HepG2 (cell line): Measurements from ENCODE around the gene CAPN9. TPM values are rescaled to one million over a fixed set of nuclear protein-coding genes. Genes with fewer than 3 reads are reported as not detected.

ENCODE experiments used
- ATAC-seq: fragments of 200-7000 bp; cut with Tn5 transposase; 3 replicates; pipeline ENCODE4 v1.9.1; 2020; ENCODE audit warnings: mild to moderate bottlenecking, moderate library complexity
- BruUV-seq: library from RNA; stranded (reverse); fragments of 400-500 nt; replicated peaks from 2 replicates; lab custom pipeline; 2021; lab: Mats Ljungman, UMichigan
- CTCF ChIA-PET: fragments of 300-600 bp; formaldehyde crosslinking; extraction: SDS; loops from one replicate; lab custom pipeline; 2021; ENCODE audit warnings: low total read pairs, inconsistent platforms, low intra/inter-chr PET ratio; lab: Yijun Ruan, JAX
- POLR2A ChIA-PET: fragments of 350-600 bp; sonication (Branson Sonifier 250); formaldehyde crosslinking; loops from one replicate; lab custom pipeline; 2020; ENCODE audit warnings: antibody characterized with exemption, inconsistent platforms; lab: Yijun Ruan, JAX
- DNase-seq: peaks from one replicate; pipeline ENCODE4 v3.0.0-alpha.2; 2015; ENCODE audit warnings: low spot score
- FAIRE-seq: peaks from 3 replicates; lab custom pipeline; 2011; peaks lifted over from hg19 to GRCh38; lab: Jason Lieb, UNC
- H2AFZ ChIP-seq: one replicate; pipeline ENCODE4 v1.6.1; 2011; ENCODE audit warnings: low read length, inconsistent platforms
- H3K27ac ChIP-seq: fragments of 300-600 bp; 3 replicates; pipeline ENCODE4 v1.8.0; 2011; ENCODE audit warnings: mixed run types, mild to moderate bottlenecking, mixed read lengths, low read length, inconsistent platforms; ENCODE audit not compliant: insufficient read depth; ENCODE audit errors: extremely low read length
- H3K27me3 ChIP-seq, 2 experiments: fragments of 200-600 bp in 1 of 2; 2 replicates in 1 of 2; 3 replicates in 1 of 2; pipeline versions ENCODE4 v1.6.0 to v1.8.0; 2011; ENCODE audit warnings: low read length in 2 of 2, mild to moderate bottlenecking in 2 of 2, moderate library complexity in 2 of 2, inconsistent platforms in 1 of 2; ENCODE audit not compliant: insufficient read depth in 2 of 2, control insufficient read depth in 1 of 2
- H3K36me3 ChIP-seq, 2 experiments: fragments of 200-600 bp in 1 of 2; replicated peaks in 1 of 2; 2 replicates in 1 of 2; 3 replicates in 1 of 2; pipeline versions ENCODE4 v1.5.1 to v1.8.0; 2011; ENCODE audit warnings: low read length in 2 of 2, inconsistent platforms in 1 of 2; ENCODE audit not compliant: insufficient read depth in 2 of 2, control insufficient read depth in 1 of 2
- H3K4me1 ChIP-seq: 2 replicates; pipeline ENCODE4 v1.5.1; 2012; ENCODE audit warnings: low read length, inconsistent platforms; ENCODE audit not compliant: insufficient read depth
- H3K4me2 ChIP-seq: 2 replicates; pipeline ENCODE4 v1.6.0; 2011; ENCODE audit warnings: low read depth, low read length, inconsistent platforms
- H3K4me3 ChIP-seq, 3 experiments: fragments of 200-600 bp in 1 of 3; sonication (generic), shearing (Covaris generic) in 1 of 3; replicated peaks in 1 of 3; 2 replicates each; pipeline ENCODE4 v1.5.1; 2011 to 2016; ENCODE audit warnings: low read length in 3 of 3, inconsistent platforms in 2 of 3, low read depth in 2 of 3, mild to moderate bottlenecking in 2 of 3, control low read depth in 1 of 3, mixed read lengths in 1 of 3; ENCODE audit not compliant: insufficient read depth in 1 of 3
- H3K79me2 ChIP-seq: one replicate; pipeline ENCODE4 v1.6.1; 2011; ENCODE audit warnings: low read length, inconsistent platforms; ENCODE audit not compliant: insufficient read depth
- H3K9ac ChIP-seq: 2 replicates; pipeline ENCODE4 v1.6.0; 2011; ENCODE audit warnings: mild to moderate bottlenecking, low read depth, low read length, inconsistent platforms; ENCODE audit not compliant: insufficient read depth
- H3K9me3 ChIP-seq: 2 replicates; pipeline ENCODE4 v1.5.1; 2012; ENCODE audit warnings: mild to moderate bottlenecking, low read length
- H4K20me1 ChIP-seq: 2 replicates; pipeline ENCODE4 v1.6.0; 2011; ENCODE audit warnings: inconsistent platforms, mild to moderate bottlenecking, low read length, moderate library complexity; ENCODE audit not compliant: insufficient read depth
- CCDC6 ChIP-seq: sonication (generic); formaldehyde crosslinking; IDR thresholded peaks from 2 replicates; pipeline ENCODE4 v1.8.1; 2022; ENCODE audit warnings: mild to moderate bottlenecking, missing genetic modification reagents, moderate library complexity
- GLI4 ChIP-seq: sonication (generic); formaldehyde crosslinking; IDR thresholded peaks from 2 replicates; pipeline ENCODE4 v1.5.1; 2020; ENCODE audit warnings: missing genetic modification reagents, mild to moderate bottlenecking, moderate library complexity, borderline replicate concordance
- JUN ChIP-seq: sonication (generic); formaldehyde crosslinking; IDR thresholded peaks from 2 replicates; pipeline ENCODE4 v1.4.0; 2020; ENCODE audit warnings: mild to moderate bottlenecking, missing genetic modification reagents
- NCOA5 ChIP-seq: sonication (generic); formaldehyde crosslinking; IDR thresholded peaks from 2 replicates; pipeline ENCODE4 v1.4.0; 2020; ENCODE audit warnings: missing genetic modification reagents
- NPAS2 ChIP-seq: sonication (generic); formaldehyde crosslinking; IDR thresholded peaks from 2 replicates; pipeline ENCODE4 v1.8.0; 2022; ENCODE audit warnings: mild to moderate bottlenecking, missing genetic modification reagents, borderline replicate concordance
- RBM39 ChIP-seq: fragments of 200-400 bp; formaldehyde crosslinking; IDR thresholded peaks from one replicate; pipeline ENCODE4 v1.6.1; 2018; ENCODE audit warnings: antibody characterized with exemption, mild to moderate bottlenecking, low read depth, low read length; ENCODE audit not compliant: poor library complexity, severe bottlenecking
- SP2 ChIP-seq: sonication (generic); formaldehyde crosslinking; IDR thresholded peaks from 2 replicates; pipeline ENCODE4 v1.5.1; 2020; ENCODE audit warnings: mild to moderate bottlenecking, missing genetic modification reagents
- SRSF4 ChIP-seq: fragments of 200-400 bp; formaldehyde crosslinking; IDR thresholded peaks from one replicate; pipeline ENCODE4 v1.6.1; 2018; ENCODE audit warnings: mild to moderate bottlenecking, low read depth, low read length, moderate library complexity; ENCODE audit not compliant: poor library complexity, severe bottlenecking
- TRIM24 ChIP-seq: sonication (generic); formaldehyde crosslinking; IDR thresholded peaks from 2 replicates; pipeline ENCODE4 v1.8.0; 2022; ENCODE audit warnings: mild to moderate bottlenecking, missing genetic modification reagents
- ZNF263 ChIP-seq: sonication (generic); formaldehyde crosslinking; IDR thresholded peaks from 2 replicates; pipeline ENCODE4 v1.4.0; 2020; ENCODE audit warnings: missing genetic modification reagents
- ZNF350 ChIP-seq: sonication (generic); formaldehyde crosslinking; IDR thresholded peaks from 2 replicates; pipeline ENCODE4 v1.4.0; 2020; ENCODE audit warnings: mild to moderate bottlenecking, low read depth, missing genetic modification reagents, borderline replicate concordance
- ZNF382 ChIP-seq: sonication (generic); formaldehyde crosslinking; IDR thresholded peaks from 2 replicates; pipeline ENCODE4 v1.5.0; 2020; ENCODE audit warnings: missing genetic modification reagents, mild to moderate bottlenecking, borderline replicate concordance
- ZNF44 ChIP-seq: sonication (generic); formaldehyde crosslinking; IDR thresholded peaks from 2 replicates; pipeline ENCODE4 v1.5.1; 2020; ENCODE audit warnings: mild to moderate bottlenecking, missing genetic modification reagents
- ZNF496 ChIP-seq: sonication (generic); formaldehyde crosslinking; IDR thresholded peaks from 2 replicates; pipeline ENCODE4 v1.8.1; 2023; ENCODE audit warnings: mild to moderate bottlenecking, moderate library complexity, missing genetic modification reagents; ENCODE audit not compliant: insufficient replicate concordance
- ZNF546 ChIP-seq: sonication (generic); formaldehyde crosslinking; conservative IDR thresholded peaks from 2 replicates; pipeline ENCODE4 v1.8.1; 2023; ENCODE audit warnings: mild to moderate bottlenecking, missing genetic modification reagents
- ZNF556 ChIP-seq: sonication (generic); formaldehyde crosslinking; IDR thresholded peaks from 2 replicates; pipeline ENCODE4 v1.4.0; 2020; ENCODE audit warnings: mild to moderate bottlenecking, missing genetic modification reagents, borderline replicate concordance
- ZNF570 ChIP-seq: sonication (generic); formaldehyde crosslinking; IDR thresholded peaks from 2 replicates; pipeline ENCODE4 v1.4.0; 2020; ENCODE audit warnings: mild to moderate bottlenecking, missing genetic modification reagents, borderline replicate concordance
- ZNF616 ChIP-seq: sonication (generic); formaldehyde crosslinking; IDR thresholded peaks from 2 replicates; pipeline ENCODE4 v1.5.0; 2020; ENCODE audit warnings: low read depth, mild to moderate bottlenecking, missing genetic modification reagents
- ZNF766 ChIP-seq: sonication (generic); formaldehyde crosslinking; IDR thresholded peaks from 2 replicates; pipeline ENCODE4 v1.5.0; 2020; ENCODE audit warnings: missing genetic modification reagents, borderline replicate concordance
- ZNF772 ChIP-seq: sonication (generic); formaldehyde crosslinking; IDR thresholded peaks from 2 replicates; pipeline ENCODE4 v1.5.0; 2020; ENCODE audit warnings: mild to moderate bottlenecking, missing genetic modification reagents
- WGBS: methylation state at CpG from one replicate; pipeline ENCODE4 v1.1.6; 2017; ENCODE audit warnings: low lambda C conversion rate; 5-methylcytosine and 5-hydroxymethylcytosine counted together
- in situ Hi-C: cut with HindIII; loops from 2 replicates; pipeline ENCODE4 v1.10.0; 2017; ENCODE audit warnings: low pct_unique_long_range_greater_than_20kb; ENCODE audit not compliant: extremely low pct_ligation_motif_present
- intact Hi-C: fragments of 100-400 bp; cut with micrococcal nuclease; formaldehyde crosslinking; loops from one replicate; pipeline ENCODE4 v1.10.0; 2022; ENCODE audit not compliant: unreplicated experiment
- polyA plus RNA-seq, 8 experiments: library from polyadenylated mRNA; depleted of rRNA in 3 of 8; stranded (reverse) in 7 of 8; unstranded in 1 of 8; fragments of >200 nt; fragmentation: Illumina TruSeq in 4 of 8; extraction: Trizol in 4 of 8; gene quantifications; 2 replicates each; pipeline versions ENCODE4 v1.2.1 to v1.2.3, GENCODE V29; 2011 to 2016; ENCODE audit warnings: low read depth in 4 of 8, missing spikeins in 1 of 8, mixed read lengths in 1 of 8; ENCODE audit not compliant: insufficient read depth in 1 of 8
- total RNA-seq, 5 experiments: library from RNA; depleted of rRNA; stranded (reverse); fragments of >200 nt; fragmentation: Illumina TruSeq; extraction: Trizol; gene quantifications; 2 replicates each; pipeline ENCODE4 v1.2.3, GENCODE V29; 2016; ENCODE audit warnings: low read depth in 1 of 5
- TF ChIP-seq, protein P1 (sequence below): sonication (generic); formaldehyde crosslinking; conservative IDR thresholded peaks from 2 replicates; pipeline ENCODE4 v1.8.0; 2022; ENCODE audit warnings: low read depth, missing genetic modification reagents
- TF ChIP-seq, protein P2 (sequence below): sonication (generic); formaldehyde crosslinking; IDR thresholded peaks from 2 replicates; pipeline ENCODE4 v1.5.0; 2020; ENCODE audit warnings: missing genetic modification reagents, mild to moderate bottlenecking, borderline replicate concordance

The CAPN9 gene
- total and polyA plus RNA-seq, 2 of the 13 experiments (the other 11 are each of a cell fraction or from before 2014, with no cell fraction given), result 0.04 to 0.31 TPM

DNA sequence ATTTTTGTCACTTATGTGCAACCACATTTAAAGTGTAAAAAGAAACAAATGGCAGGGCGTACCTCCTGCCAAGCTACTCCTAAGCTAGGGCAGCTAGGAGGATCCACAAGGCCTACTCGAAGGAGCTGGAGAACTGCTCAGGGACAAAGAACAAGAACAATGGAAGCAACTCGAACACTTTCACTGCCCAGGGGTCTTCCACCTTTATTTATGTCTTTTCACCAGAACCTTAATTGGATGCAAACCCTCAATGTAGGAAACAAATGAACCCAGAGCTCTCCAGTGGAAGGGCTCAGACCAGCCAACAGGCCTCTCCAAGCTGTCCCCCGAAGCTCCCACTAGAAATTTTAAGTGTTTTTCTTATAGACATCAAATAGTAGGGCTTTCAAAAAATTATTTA is 81.2 kb downstream of the CAPN9 start (continued):
- TF ChIP-seq ZNF570, result no peak
- no peak for TF ChIP-seq TRIM24 (CRISPR knock-in tag)
- no peak for TF ChIP-seq RBM39
- TF ChIP-seq NCOA5 (CRISPR knock-in tag), result no peak
- TF ChIP-seq ZNF546 (CRISPR knock-in tag), result no peak
- TF ChIP-seq ZNF766, result no peak
- no peak for TF ChIP-seq ZNF772 (CRISPR knock-in tag)
- TF ChIP-seq GLI4, result no peak
- TF ChIP-seq ZNF556 (CRISPR knock-in tag), result no peak
- TF ChIP-seq ZNF616 (CRISPR knock-in tag), result no peak
- no peak for TF ChIP-seq ZNF350 (CRISPR knock-in tag)
- TF ChIP-seq, protein P1, sequence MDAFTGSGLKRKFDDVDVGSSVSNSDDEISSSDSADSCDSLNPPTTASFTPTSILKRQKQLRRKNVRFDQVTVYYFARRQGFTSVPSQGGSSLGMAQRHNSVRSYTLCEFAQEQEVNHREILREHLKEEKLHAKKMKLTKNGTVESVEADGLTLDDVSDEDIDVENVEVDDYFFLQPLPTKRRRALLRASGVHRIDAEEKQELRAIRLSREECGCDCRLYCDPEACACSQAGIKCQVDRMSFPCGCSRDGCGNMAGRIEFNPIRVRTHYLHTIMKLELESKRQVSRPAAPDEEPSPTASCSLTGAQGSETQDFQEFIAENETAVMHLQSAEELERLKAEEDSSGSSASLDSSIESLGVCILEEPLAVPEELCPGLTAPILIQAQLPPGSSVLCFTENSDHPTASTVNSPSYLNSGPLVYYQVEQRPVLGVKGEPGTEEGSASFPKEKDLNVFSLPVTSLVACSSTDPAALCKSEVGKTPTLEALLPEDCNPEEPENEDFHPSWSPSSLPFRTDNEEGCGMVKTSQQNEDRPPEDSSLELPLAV, result no peak
- no peak for TF ChIP-seq SRSF4
- TF ChIP-seq, all 625 proteins: peak for 0

DNA sequence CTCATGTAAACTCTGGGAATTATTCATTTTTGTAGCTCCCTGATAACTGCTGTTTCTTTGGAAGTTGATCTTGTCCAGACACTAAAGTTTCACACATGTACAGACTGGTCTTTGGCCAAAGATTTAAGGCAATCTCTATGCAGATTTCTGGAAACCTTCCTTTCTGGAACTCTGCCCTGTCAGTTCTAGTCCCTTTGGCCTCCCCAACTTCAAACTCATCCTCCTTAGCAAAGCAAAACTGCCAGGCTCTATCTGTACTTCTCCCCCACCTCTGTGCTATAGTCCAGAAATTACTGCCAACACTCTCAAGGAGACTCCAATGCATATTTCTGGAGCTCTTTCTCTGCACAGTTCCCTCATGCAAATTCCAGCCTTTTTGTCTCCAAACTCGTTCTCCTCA is 84.6 kb downstream of the CAPN9 start:
- DNase-seq (no peak), ATAC-seq (no peak), FAIRE-seq (no peak)
- Histone ChIP-seq H3K4me2 (no peak overlapping the region), H3K4me1 (no peaks in the 10 kb centered on the region), H2AFZ (no peak overlapping the region), H3K79me2 (no peaks in the 10 kb centered on the region), H3K27me3 (no peaks in the 10 kb centered on the region; a peak in 1 of 5 replicates), H4K20me1 (no peaks in the 10 kb centered on the region), H3K27ac (no peak overlapping the region), H3K36me3 (no peaks in the 10 kb centered on the region), H3K9ac (no peak overlapping the region), H3K9me3 (no peaks in the 10 kb centered on the region), H3K4me3 (no peak overlapping the region)
- ChIA-PET POLR2A (no interaction called here), CTCF (no interaction called here)
- in situ Hi-C loops, result no loop called here
- 4% methylated on average over 1 of the region's 1 CpG for WGBS
- no TSS peak for BruUV-seq
- intact Hi-C loops, result no loop called here
- TF ChIP-seq ZNF382 (CRISPR knock-in tag), result no peak
- no peak for TF ChIP-seq NPAS2
- no peak for TF ChIP-seq ZNF263 (CRISPR knock-in tag)
- TF ChIP-seq CCDC6 (CRISPR knock-in tag), result no peak
- TF ChIP-seq ZNF44 (CRISPR knock-in tag), result no peak
- no peak for TF ChIP-seq ZNF496 (CRISPR knock-in tag)
- no peak for TF ChIP-seq JUN (CRISPR knock-in tag)
- TF ChIP-seq SP2 (CRISPR knock-in tag), result no peak
- TF ChIP-seq, protein P2, sequence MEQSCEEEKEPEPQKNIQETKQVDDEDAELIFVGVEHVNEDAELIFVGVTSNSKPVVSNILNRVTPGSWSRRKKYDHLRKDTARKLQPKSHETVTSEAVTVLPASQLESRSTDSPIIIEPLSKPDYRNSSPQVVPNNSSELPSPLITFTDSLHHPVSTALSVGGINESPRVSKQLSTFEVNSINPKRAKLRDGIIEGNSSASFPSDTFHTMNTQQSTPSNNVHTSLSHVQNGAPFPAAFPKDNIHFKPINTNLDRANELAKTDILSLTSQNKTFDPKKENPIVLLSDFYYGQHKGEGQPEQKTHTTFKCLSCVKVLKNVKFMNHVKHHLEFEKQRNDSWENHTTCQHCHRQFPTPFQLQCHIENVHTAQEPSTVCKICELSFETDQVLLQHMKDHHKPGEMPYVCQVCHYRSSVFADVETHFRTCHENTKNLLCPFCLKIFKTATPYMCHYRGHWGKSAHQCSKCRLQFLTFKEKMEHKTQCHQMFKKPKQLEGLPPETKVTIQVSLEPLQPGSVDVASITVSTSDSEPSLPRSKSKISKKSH, result no peak
